ENCODE results near the gene ZNF148.
A peak's percentile ranks its signal among the peaks of the same experiment; 100 is the strongest.

ZNF148 gene

DNA sequence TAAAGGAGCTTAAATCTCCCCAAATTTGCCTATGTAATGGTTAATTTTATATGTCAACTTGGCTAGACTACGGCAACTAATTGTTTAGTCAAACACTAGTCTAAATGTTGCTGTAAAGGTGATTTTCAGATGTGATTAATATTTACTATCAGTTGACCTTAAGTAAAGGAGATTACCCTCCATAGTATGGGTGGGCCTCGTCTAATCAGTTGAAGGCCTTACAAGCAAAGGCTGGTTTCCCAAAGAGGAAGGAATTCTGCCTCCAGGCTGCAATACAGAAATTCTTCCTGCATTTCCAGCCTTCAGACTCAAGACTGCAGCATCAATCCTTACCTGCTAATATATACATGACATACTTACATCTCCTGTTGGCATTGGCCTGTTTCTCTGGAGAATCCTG is 186.2 kb downstream of the ZNF148 start:
- ChIA-PET POLR2A (no interaction called here), CTCF (no interaction called here)
- TF ChIP-seq, protein P1, sequence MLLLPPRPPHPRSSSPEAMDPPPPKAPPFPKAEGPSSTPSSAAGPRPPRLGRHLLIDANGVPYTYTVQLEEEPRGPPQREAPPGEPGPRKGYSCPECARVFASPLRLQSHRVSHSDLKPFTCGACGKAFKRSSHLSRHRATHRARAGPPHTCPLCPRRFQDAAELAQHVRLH (tag by site-specific recombination; IDR thresholded peaks at IDR 0.05), result 0 out of 2 replicates have a peak, but pooled peaks have one; percentile 14
- peak; percentile 99 for TF ChIP-seq ZNF10 (tag by site-specific recombination; IDR thresholded peaks at IDR 0.05)
- no peak for TF ChIP-seq SALL2 (tag by site-specific recombination; IDR thresholded peaks at IDR 0.05; ENCODE audit: borderline replicate concordance)
- no peak for TF ChIP-seq ZNF792 (tag by site-specific recombination; IDR thresholded peaks at IDR 0.05)
- Histone ChIP-seq H3K4me1 (ENCODE audit: control insufficient read depth, insufficient read depth, low read length) (no peaks in the 10 kb centered on the region), H3K27ac (ENCODE audit: extremely low read depth, low read depth, low read length) (no peak overlapping the region), H3K36me3 (ENCODE audit: control insufficient read depth in 2 of 2, insufficient read depth in 1 of 2, low read length in 2 of 2) (no peaks in the 10 kb centered on the region), H3K4me3 (ENCODE audit: low read depth, low read length) (no peak overlapping the region), H3K9me3 (ENCODE audit: control insufficient read depth, insufficient read depth, low read depth, low read length) (no peaks in the 10 kb centered on the region)

- no peak for TF ChIP-seq ZNF791 (tag by site-specific recombination; IDR thresholded peaks at IDR 0.05)
- no peak for TF ChIP-seq ZNF366 (tag by site-specific recombination; conservative IDR thresholded peaks at IDR 0.05)
- TF ChIP-seq ZNF341 (tag by site-specific recombination; IDR thresholded peaks at IDR 0.05; ENCODE audit: low read depth), result no peak
- no peak for TF ChIP-seq ZNF416 (tag by site-specific recombination; IDR thresholded peaks at IDR 0.05)
- TF ChIP-seq, protein P2, sequence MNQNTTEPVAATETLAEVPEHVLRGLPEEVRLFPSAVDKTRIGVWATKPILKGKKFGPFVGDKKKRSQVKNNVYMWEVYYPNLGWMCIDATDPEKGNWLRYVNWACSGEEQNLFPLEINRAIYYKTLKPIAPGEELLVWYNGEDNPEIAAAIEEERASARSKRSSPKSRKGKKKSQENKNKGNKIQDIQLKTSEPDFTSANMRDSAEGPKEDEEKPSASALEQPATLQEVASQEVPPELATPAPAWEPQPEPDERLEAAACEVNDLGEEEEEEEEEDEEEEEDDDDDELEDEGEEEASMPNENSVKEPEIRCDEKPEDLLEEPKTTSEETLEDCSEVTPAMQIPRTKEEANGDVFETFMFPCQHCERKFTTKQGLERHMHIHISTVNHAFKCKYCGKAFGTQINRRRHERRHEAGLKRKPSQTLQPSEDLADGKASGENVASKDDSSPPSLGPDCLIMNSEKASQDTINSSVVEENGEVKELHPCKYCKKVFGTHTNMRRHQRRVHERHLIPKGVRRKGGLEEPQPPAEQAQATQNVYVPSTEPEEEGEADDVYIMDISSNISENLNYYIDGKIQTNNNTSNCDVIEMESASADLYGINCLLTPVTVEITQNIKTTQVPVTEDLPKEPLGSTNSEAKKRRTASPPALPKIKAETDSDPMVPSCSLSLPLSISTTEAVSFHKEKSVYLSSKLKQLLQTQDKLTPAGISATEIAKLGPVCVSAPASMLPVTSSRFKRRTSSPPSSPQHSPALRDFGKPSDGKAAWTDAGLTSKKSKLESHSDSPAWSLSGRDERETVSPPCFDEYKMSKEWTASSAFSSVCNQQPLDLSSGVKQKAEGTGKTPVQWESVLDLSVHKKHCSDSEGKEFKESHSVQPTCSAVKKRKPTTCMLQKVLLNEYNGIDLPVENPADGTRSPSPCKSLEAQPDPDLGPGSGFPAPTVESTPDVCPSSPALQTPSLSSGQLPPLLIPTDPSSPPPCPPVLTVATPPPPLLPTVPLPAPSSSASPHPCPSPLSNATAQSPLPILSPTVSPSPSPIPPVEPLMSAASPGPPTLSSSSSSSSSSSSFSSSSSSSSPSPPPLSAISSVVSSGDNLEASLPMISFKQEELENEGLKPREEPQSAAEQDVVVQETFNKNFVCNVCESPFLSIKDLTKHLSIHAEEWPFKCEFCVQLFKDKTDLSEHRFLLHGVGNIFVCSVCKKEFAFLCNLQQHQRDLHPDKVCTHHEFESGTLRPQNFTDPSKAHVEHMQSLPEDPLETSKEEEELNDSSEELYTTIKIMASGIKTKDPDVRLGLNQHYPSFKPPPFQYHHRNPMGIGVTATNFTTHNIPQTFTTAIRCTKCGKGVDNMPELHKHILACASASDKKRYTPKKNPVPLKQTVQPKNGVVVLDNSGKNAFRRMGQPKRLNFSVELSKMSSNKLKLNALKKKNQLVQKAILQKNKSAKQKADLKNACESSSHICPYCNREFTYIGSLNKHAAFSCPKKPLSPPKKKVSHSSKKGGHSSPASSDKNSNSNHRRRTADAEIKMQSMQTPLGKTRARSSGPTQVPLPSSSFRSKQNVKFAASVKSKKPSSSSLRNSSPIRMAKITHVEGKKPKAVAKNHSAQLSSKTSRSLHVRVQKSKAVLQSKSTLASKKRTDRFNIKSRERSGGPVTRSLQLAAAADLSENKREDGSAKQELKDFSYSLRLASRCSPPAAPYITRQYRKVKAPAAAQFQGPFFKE (tag by site-specific recombination; IDR thresholded peaks at IDR 0.05; ENCODE audit: borderline replicate concordance), result no peak
- TF ChIP-seq ZNF37A (tag by site-specific recombination; IDR thresholded peaks at IDR 0.05), result no peak
- no peak for TF ChIP-seq ZFP3 (tag by site-specific recombination; IDR thresholded peaks at IDR 0.05; ENCODE audit: low read depth)
- no peak for TF ChIP-seq EGR2 (tag by site-specific recombination; IDR thresholded peaks at IDR 0.05; ENCODE audit: low read depth)
- TF ChIP-seq ZNF404 (tag by site-specific recombination; IDR thresholded peaks at IDR 0.05), result no peak
- TF ChIP-seq ZBTB21 (tag by site-specific recombination; IDR thresholded peaks at IDR 0.05), result no peak
- no peak for TF ChIP-seq ZSCAN23 (tag by site-specific recombination; IDR thresholded peaks at IDR 0.05)
- ChIA-PET POLR2A (no interaction called here), CTCF (interaction anchor here (0.8 kb wide), 1 partner anchor 14 kb away, joined by 3 read pairs; no protein-coding TSS in a partner anchor)
- H3K36me3 ChIP-seq (ENCODE audit: control insufficient read depth in 2 of 2, insufficient read depth in 1 of 2, low read length in 2 of 2), result no peaks in the 10 kb centered on the region
- H3K4me3 ChIP-seq (ENCODE audit: low read depth, low read length), result no peak overlapping the region
- H3K27ac ChIP-seq (ENCODE audit: extremely low read depth, low read depth, low read length), result no peak overlapping the region
- H3K4me1 ChIP-seq (ENCODE audit: control insufficient read depth, insufficient read depth, low read length), result no peaks in the 10 kb centered on the region
- H3K9me3 ChIP-seq (ENCODE audit: control insufficient read depth, insufficient read depth, low read depth, low read length), result no peaks in the 10 kb centered on the region
Observed at GRCh38 chr3:125187599-125187910, 187.6 kb downstream of the ZNF148 start.

- no peaks in the 10 kb centered on the region for H3K4me1 ChIP-seq (ENCODE audit: control insufficient read depth, insufficient read depth, low read length)
- no peak overlapping the region for H3K4me3 ChIP-seq (ENCODE audit: low read depth, low read length)
- POLR2A ChIA-PET, result no interaction called here
- CTCF ChIA-PET, result no interaction called here
- no peaks in the 10 kb centered on the region for H3K36me3 ChIP-seq (ENCODE audit: control insufficient read depth in 2 of 2, insufficient read depth in 1 of 2, low read length in 2 of 2)
- H3K9me3 ChIP-seq (ENCODE audit: control insufficient read depth, insufficient read depth, low read depth, low read length), result no peaks in the 10 kb centered on the region
- no peak overlapping the region for H3K27ac ChIP-seq (ENCODE audit: extremely low read depth, low read depth, low read length)
- TF ChIP-seq ZFP3 (tag by site-specific recombination; IDR thresholded peaks at IDR 0.05; ENCODE audit: low read depth), result no peak
- no peak for TF ChIP-seq ZBTB7A (tag by site-specific recombination; IDR thresholded peaks at IDR 0.05; ENCODE audit: low read depth)
- no peak for TF ChIP-seq ZNF221 (tag by site-specific recombination; IDR thresholded peaks at IDR 0.05; ENCODE audit: borderline replicate concordance)
- no peak for TF ChIP-seq ZNF211 (tag by site-specific recombination; IDR thresholded peaks at IDR 0.05; ENCODE audit: low read depth)
- TF ChIP-seq ZNF324 (tag by site-specific recombination; IDR thresholded peaks at IDR 0.05), result no peak
- TF ChIP-seq ZNF266 (tag by site-specific recombination; IDR thresholded peaks at IDR 0.05; ENCODE audit: low read depth), result no peak
- TF ChIP-seq ZNF501 (tag by site-specific recombination; IDR thresholded peaks at IDR 0.05), result no peak
- TF ChIP-seq ZSCAN5A (tag by site-specific recombination; IDR thresholded peaks at IDR 0.05), result no peak
- no peak for TF ChIP-seq ZNF16 (tag by site-specific recombination; IDR thresholded peaks at IDR 0.05; ENCODE audit: low read depth)
- TF ChIP-seq SP2 (tag by site-specific recombination; IDR thresholded peaks at IDR 0.05), result no peak
- TF ChIP-seq ZNF157 (tag by site-specific recombination; IDR thresholded peaks at IDR 0.05), result no peak
- TF ChIP-seq ZNF677 (tag by site-specific recombination; IDR thresholded peaks at IDR 0.05), result no peak
Observed at GRCh38 chr3:125186800-125187598, 188.1 kb downstream of the ZNF148 start.

All from HEK293 (cell line).